Measurements from ENCODE around the gene RCOR1. TPM values are rescaled to one million over a fixed set of nuclear protein-coding genes. Genes with fewer than 3 reads are reported as not detected.

RCOR1 gene
- total RNA-seq, 1 experiment from 2014 or later, result 7.1 TPM

GRCh38 chr14:102733326-102733725 lies 140.9 kb downstream of the RCOR1 start:
- H3K27me3 ChIP-seq, result no peaks in the 10 kb centered on the region
- DNase-seq, result no peak
- no peak overlapping the region for H3K4me3 ChIP-seq
- no peaks in the 10 kb centered on the region for H3K9me3 ChIP-seq
- no peaks in the 10 kb centered on the region for H3K36me3 ChIP-seq

GRCh38 chr14:102734436-102734835 lies 142.0 kb downstream of the RCOR1 start:
- Histone ChIP-seq H3K36me3 (no peaks in the 10 kb centered on the region), H3K27me3 (no peaks in the 10 kb centered on the region), H3K4me3 (no peak overlapping the region), H3K9me3 (no peaks in the 10 kb centered on the region)
- no peak for DNase-seq

- peaks cover 2% of the 10 kb centered on the region; the same call in 1 of the 2 replicates for H3K9me3 ChIP-seq
- DNase-seq, result no peak
- no peaks in the 10 kb centered on the region for H3K27me3 ChIP-seq
These were observed 144.5 kb downstream of the RCOR1 start for GRCh38 chr14:102736956-102737355.

GRCh38 chr14:102737402-102738372 lies 145.2 kb downstream of the RCOR1 start:
- H3K27me3 ChIP-seq, result no peaks in the 10 kb centered on the region
- no peak overlapping the region for H3K4me3 ChIP-seq
- H3K9me3 ChIP-seq, result peaks cover 3% of the 10 kb centered on the region; the same call in 1 of the 2 replicates
- no peak for DNase-seq
- no peaks in the 10 kb centered on the region for H3K36me3 ChIP-seq

More at GRCh38 chr14:102736956-102737355, 144.5 kb downstream of the RCOR1 start:
- Histone ChIP-seq H3K36me3 (no peaks in the 10 kb centered on the region), H3K4me3 (no peak overlapping the region)

GRCh38 chr14:102738373-102739189 lies 146.1 kb downstream of the RCOR1 start:
- no peak for DNase-seq
- Histone ChIP-seq H3K4me3 (no peak overlapping the region), H3K36me3 (no peaks in the 10 kb centered on the region; the same call in 1 of the 2 replicates), H3K9me3 (peaks cover 3% of the 10 kb centered on the region; the same call in 1 of the 2 replicates), H3K27me3 (no peaks in the 10 kb centered on the region)

- H3K36me3 ChIP-seq, result no peaks in the 10 kb centered on the region; the same call in 1 of the 2 replicates
These were observed 146.7 kb downstream of the RCOR1 start for GRCh38 chr14:102739190-102739469.

GRCh38 chr14:102746634-102747438 lies 154.4 kb downstream of the RCOR1 start:
- Histone ChIP-seq H3K27me3 (no peaks in the 10 kb centered on the region), H3K4me3 (no peak overlapping the region), H3K9me3 (peaks cover 2% of the 10 kb centered on the region; the same call in 1 of the 2 replicates), H3K36me3 (no peaks in the 10 kb centered on the region; the same call in 1 of the 2 replicates)
- no peak for DNase-seq

More at GRCh38 chr14:102739190-102739469, 146.7 kb downstream of the RCOR1 start:
- peaks cover 3% of the 10 kb centered on the region; the same call in 1 of the 2 replicates for H3K9me3 ChIP-seq
- no peaks in the 10 kb centered on the region for H3K27me3 ChIP-seq
- no peak overlapping the region for H3K4me3 ChIP-seq
- no peak for DNase-seq

DNA sequence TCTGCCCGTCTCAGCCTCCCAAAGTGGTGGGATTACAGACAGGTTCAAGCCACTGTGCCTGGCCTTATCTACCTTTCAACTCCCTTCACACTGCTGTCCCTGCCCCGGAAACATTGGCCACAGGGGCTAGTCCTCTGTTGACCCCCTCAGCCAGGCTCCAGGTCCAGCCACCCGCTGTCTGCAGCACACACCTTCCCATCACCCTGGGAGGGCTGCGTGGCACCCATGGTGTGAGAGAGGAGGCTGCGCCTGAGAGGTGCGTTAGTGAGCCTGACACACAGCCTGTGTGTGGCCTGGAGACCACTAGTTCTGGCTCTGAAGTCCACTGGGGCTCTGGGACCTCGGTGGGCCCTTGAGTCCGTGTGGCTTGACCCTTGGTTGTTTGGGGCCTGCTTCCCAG lies 156.4 kb downstream of the RCOR1 start:
- DNase-seq, result no peak
- H3K36me3 ChIP-seq, result no peaks in the 10 kb centered on the region; the same call in 1 of the 2 replicates
- no peak overlapping the region for H3K4me3 ChIP-seq
- H3K9me3 ChIP-seq, result no peaks in the 10 kb centered on the region
- no peaks in the 10 kb centered on the region for H3K27me3 ChIP-seq

DNA sequence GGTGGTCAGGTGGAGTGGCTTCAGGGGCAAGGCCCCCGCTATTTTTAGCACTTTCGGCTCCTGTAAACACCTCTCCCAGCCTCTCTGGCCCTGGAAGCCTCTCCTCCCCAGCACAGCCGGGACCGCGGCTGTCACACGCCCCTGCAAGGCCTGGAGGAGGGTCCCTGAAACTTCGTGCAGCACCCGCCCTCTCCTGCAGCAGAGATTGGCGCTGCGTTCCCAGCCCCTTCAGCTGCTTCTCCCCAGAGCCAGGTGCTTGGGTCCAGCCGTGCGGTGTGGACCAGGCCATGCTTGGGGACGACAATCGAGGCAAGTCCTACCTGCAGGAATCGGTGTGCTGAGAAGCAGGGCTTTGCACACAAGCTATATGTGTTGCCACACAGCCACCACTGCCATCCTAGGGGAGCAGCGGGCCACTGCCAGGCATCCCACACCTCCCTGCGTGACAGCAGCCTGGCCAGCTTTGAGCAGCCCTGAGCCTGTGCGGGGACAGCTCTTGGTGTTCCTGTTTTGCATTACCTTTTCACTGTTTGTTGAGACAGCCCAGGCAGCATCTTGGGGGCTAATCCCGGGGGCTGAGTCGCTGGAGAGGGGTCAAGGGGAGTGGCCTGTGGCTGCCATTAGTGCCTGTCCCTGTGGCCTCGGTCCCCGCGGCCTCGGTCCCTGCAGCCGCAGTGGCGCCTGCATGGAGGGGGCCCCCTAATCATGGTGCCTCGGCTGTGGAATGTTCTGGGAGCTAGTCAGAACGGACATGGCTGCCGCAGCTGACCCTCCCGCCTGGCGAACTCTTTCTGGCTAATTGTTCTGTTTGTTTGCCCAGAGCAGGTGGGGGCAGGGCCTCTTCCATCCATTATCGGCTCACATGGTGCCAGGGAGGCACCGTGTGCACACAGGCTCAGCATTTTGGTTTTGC lies 157.2 kb downstream of the RCOR1 start:
- no peaks in the 10 kb centered on the region for H3K27me3 ChIP-seq
- DNase-seq, result no peak
- H3K4me3 ChIP-seq, result no peak overlapping the region
- no peaks in the 10 kb centered on the region for H3K9me3 ChIP-seq
- H3K36me3 ChIP-seq, result no peaks in the 10 kb centered on the region

DNA sequence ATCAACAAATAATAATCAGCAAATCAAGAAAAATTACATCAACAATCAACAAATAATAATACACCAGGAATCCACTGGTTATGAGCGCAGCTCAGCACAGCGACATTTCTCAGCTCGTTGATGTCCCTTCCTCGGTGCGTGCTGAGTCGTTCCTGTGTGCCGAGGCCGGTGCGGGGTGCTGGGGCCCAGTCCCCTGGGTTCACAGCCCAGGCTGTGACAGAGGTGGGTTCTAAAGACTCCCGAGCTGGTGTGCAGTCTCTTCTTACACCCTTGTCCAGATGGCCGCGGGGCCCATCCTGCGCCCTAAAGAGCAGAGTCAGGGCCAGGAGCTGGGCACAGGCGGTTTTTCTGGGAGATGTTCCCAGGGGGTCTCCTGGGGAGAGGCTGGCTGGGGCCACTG lies 157.9 kb downstream of the RCOR1 start:
- Histone ChIP-seq H3K36me3 (no peaks in the 10 kb centered on the region), H3K27me3 (no peaks in the 10 kb centered on the region), H3K9me3 (no peaks in the 10 kb centered on the region), H3K4me3 (no peak overlapping the region)
- DNase-seq, result no peak

- Histone ChIP-seq H3K36me3 (no peaks in the 10 kb centered on the region), H3K4me3 (no peak overlapping the region), H3K27me3 (no peaks in the 10 kb centered on the region), H3K9me3 (no peaks in the 10 kb centered on the region)
- no peak for DNase-seq
These were observed 158.6 kb downstream of the RCOR1 start for GRCh38 chr14:102751088-102751487.

GRCh38 chr14:102752239-102752847 lies 159.9 kb downstream of the RCOR1 start:
- Histone ChIP-seq H3K4me3 (no peak overlapping the region), H3K9me3 (no peaks in the 10 kb centered on the region), H3K36me3 (no peaks in the 10 kb centered on the region), H3K27me3 (no peaks in the 10 kb centered on the region)
- DNase-seq, result no peak

DNA sequence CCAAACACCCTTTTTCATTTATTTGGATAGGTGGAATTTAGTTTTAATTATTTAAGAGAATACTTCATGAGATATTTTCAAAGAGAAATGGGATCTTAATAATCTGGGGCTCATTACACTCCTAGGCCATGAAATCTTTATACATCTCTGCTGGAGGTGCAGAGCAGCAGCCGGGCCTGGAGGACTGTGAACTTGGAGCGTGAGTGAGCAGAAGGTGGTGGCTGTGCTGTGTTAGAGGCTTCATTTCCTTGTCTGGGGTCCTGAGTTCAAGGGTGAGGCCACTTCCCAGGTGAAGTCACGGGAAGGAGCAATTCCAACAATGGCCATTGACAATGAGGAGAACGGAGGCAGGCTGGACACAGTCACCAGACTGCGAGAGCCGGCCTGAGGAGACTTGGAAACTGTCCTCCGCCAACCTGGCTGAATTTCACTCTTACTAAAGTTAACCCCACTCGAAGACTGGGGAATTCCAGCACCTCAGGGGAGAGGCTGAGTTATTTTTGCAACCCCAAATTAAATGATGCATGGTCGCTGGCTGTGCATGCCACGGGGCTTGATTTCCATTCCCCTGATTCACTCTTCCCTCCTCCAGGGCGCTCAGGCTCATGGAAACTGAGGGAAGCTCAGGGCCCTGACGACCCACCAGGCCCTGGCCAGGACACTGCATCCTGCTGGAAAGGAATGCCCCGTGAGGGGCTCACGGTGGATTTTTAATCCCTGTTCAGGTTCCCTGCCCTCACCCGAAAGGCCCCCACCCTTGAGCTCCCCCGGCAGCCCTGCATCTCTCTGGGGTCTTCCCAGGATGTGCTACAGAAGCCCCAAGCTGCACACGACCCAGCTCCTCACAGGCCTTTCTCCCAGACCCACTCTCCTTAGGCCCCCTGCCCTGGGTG lies 162.2 kb downstream of the RCOR1 start:
- Histone ChIP-seq H3K27me3 (no peaks in the 10 kb centered on the region), H3K4me3 (no peak overlapping the region), H3K36me3 (no peaks in the 10 kb centered on the region), H3K9me3 (no peaks in the 10 kb centered on the region)
- DNase-seq, result no peak

GRCh38 chr14:102757646-102758045 lies 165.2 kb downstream of the RCOR1 start:
- Histone ChIP-seq H3K27me3 (no peaks in the 10 kb centered on the region), H3K36me3 (no peaks in the 10 kb centered on the region), H3K9me3 (no peaks in the 10 kb centered on the region), H3K4me3 (no peak overlapping the region)
- DNase-seq, result no peak
